ENCODE results near the gene TAF1C. TPM values are rescaled to one million over a fixed set of nuclear protein-coding genes. Genes with fewer than 3 reads are reported as not detected.

Gene TAF1C
- total and polyA plus RNA-seq, 2 of the 8 experiments (the other 6 are each of a cell fraction or from before 2014, with no cell fraction given): 44.6 to 63.8 TPM

- no peak for TF ChIP-seq EGR1 (IDR thresholded peaks at IDR 0.05; ENCODE audit: borderline replicate concordance, low read depth, low read length)
- no peak for TF ChIP-seq SUZ12 (IDR thresholded peaks at IDR 0.05; ENCODE audit: low read length)
- TF ChIP-seq, protein P1, sequence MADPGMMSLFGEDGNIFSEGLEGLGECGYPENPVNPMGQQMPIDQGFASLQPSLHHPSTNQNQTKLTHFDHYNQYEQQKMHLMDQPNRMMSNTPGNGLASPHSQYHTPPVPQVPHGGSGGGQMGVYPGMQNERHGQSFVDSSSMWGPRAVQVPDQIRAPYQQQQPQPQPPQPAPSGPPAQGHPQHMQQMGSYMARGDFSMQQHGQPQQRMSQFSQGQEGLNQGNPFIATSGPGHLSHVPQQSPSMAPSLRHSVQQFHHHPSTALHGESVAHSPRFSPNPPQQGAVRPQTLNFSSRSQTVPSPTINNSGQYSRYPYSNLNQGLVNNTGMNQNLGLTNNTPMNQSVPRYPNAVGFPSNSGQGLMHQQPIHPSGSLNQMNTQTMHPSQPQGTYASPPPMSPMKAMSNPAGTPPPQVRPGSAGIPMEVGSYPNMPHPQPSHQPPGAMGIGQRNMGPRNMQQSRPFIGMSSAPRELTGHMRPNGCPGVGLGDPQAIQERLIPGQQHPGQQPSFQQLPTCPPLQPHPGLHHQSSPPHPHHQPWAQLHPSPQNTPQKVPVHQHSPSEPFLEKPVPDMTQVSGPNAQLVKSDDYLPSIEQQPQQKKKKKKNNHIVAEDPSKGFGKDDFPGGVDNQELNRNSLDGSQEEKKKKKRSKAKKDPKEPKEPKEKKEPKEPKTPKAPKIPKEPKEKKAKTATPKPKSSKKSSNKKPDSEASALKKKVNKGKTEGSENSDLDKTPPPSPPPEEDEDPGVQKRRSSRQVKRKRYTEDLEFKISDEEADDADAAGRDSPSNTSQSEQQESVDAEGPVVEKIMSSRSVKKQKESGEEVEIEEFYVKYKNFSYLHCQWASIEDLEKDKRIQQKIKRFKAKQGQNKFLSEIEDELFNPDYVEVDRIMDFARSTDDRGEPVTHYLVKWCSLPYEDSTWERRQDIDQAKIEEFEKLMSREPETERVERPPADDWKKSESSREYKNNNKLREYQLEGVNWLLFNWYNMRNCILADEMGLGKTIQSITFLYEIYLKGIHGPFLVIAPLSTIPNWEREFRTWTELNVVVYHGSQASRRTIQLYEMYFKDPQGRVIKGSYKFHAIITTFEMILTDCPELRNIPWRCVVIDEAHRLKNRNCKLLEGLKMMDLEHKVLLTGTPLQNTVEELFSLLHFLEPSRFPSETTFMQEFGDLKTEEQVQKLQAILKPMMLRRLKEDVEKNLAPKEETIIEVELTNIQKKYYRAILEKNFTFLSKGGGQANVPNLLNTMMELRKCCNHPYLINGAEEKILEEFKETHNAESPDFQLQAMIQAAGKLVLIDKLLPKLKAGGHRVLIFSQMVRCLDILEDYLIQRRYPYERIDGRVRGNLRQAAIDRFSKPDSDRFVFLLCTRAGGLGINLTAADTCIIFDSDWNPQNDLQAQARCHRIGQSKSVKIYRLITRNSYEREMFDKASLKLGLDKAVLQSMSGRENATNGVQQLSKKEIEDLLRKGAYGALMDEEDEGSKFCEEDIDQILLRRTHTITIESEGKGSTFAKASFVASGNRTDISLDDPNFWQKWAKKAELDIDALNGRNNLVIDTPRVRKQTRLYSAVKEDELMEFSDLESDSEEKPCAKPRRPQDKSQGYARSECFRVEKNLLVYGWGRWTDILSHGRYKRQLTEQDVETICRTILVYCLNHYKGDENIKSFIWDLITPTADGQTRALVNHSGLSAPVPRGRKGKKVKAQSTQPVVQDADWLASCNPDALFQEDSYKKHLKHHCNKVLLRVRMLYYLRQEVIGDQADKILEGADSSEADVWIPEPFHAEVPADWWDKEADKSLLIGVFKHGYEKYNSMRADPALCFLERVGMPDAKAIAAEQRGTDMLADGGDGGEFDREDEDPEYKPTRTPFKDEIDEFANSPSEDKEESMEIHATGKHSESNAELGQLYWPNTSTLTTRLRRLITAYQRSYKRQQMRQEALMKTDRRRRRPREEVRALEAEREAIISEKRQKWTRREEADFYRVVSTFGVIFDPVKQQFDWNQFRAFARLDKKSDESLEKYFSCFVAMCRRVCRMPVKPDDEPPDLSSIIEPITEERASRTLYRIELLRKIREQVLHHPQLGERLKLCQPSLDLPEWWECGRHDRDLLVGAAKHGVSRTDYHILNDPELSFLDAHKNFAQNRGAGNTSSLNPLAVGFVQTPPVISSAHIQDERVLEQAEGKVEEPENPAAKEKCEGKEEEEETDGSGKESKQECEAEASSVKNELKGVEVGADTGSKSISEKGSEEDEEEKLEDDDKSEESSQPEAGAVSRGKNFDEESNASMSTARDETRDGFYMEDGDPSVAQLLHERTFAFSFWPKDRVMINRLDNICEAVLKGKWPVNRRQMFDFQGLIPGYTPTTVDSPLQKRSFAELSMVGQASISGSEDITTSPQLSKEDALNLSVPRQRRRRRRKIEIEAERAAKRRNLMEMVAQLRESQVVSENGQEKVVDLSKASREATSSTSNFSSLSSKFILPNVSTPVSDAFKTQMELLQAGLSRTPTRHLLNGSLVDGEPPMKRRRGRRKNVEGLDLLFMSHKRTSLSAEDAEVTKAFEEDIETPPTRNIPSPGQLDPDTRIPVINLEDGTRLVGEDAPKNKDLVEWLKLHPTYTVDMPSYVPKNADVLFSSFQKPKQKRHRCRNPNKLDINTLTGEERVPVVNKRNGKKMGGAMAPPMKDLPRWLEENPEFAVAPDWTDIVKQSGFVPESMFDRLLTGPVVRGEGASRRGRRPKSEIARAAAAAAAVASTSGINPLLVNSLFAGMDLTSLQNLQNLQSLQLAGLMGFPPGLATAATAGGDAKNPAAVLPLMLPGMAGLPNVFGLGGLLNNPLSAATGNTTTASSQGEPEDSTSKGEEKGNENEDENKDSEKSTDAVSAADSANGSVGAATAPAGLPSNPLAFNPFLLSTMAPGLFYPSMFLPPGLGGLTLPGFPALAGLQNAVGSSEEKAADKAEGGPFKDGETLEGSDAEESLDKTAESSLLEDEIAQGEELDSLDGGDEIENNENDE (IDR thresholded peaks at IDR 0.05; ENCODE audit: insufficient replicate concordance, low read length): no peak
Observed at GRCh38 chr16:84132527-84133285, 54.2 kb downstream of the TAF1C start (continued).
